ENCODE results near the gene C1R.

DNA sequence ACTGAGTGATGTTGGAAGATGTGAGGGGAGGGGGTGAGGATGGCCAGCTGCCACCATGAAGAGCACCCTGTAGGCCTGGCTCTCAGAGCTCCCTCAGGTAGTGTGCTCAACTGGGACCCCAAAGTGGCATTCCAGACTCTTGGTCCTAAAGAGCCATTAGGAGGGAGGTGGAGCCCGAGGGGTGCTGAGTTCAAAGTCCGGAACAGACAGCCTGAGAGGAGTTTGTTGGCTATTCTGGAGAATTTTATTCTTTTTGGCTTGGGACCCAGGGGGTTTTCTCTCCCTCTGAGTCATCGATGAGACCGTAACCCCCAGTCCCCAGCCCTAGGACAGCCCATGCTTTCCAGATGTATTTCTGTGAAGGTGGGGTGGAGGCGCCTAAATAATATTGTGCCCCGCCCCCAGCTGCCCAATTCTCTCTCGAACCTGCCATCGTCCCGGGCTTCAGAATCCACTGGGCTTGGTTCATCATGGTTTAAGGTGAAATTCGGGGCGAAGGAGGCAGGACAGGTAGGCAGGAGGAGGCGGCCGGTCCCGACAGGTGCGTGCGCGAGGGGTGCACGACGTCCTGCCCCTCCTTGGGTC, 37.1 kb upstream of the C1R start:
- TF ChIP-seq POLR2A (IDR thresholded peaks at IDR 0.05): no peak
- TF ChIP-seq CTCF (IDR thresholded peaks at IDR 0.05): no peak

Data from heart left ventricle (tissue), 13 donors.